Measurements from ENCODE around the gene ARHGAP25. TPM values are rescaled to one million over a fixed set of nuclear protein-coding genes. Genes with fewer than 3 reads are reported as not detected.

ARHGAP25 gene
- total RNA-seq, 1 donor from 2014 or later: 2.5 TPM

- H3K9me3 Mint-ChIP-seq: peaks cover 3% of the 10 kb centered on the region
Measured at GRCh38 chr2:68692511-68692910, 42.1 kb upstream of the ARHGAP25 start.

GRCh38 chr2:68693951-68694350 is 40.7 kb upstream of the ARHGAP25 start:
- Mint-ChIP-seq H3K27me3 (ENCODE audit: low read depth) (no peaks in the 10 kb centered on the region), H3K4me1 (peaks cover 10% of the 10 kb centered on the region), H3K36me3 (ENCODE audit: low read depth) (peaks cover 3% of the 10 kb centered on the region), H3K27ac (ENCODE audit: unreplicated experiment) (peak overlapping the region; percentile 83), H3K4me3 (no peak overlapping the region), H3K9me3 (peaks cover 3% of the 10 kb centered on the region)
- no peak for TF ChIP-seq CTCF (conservative IDR thresholded peaks at IDR 0.05)
- no peak for DNase-seq (ENCODE audit: low read depth, low spot score)

More at GRCh38 chr2:68692511-68692910, 42.1 kb upstream of the ARHGAP25 start:
- no peak for DNase-seq (ENCODE audit: low read depth, low spot score)
- no peaks in the 10 kb centered on the region for H3K36me3 Mint-ChIP-seq (ENCODE audit: low read depth)
- H3K27ac Mint-ChIP-seq (ENCODE audit: unreplicated experiment): no peak overlapping the region
- no peak overlapping the region for H3K4me3 Mint-ChIP-seq
- no peaks in the 10 kb centered on the region for H3K27me3 Mint-ChIP-seq (ENCODE audit: low read depth)
- H3K4me1 Mint-ChIP-seq: peaks cover 10% of the 10 kb centered on the region
- no peak for TF ChIP-seq CTCF (conservative IDR thresholded peaks at IDR 0.05)

- no peak for DNase-seq (ENCODE audit: low read depth, low spot score)
- H3K27ac Mint-ChIP-seq (ENCODE audit: unreplicated experiment): no peak overlapping the region
- H3K4me3 Mint-ChIP-seq: no peak overlapping the region
- TF ChIP-seq CTCF (conservative IDR thresholded peaks at IDR 0.05): no peak
- no peaks in the 10 kb centered on the region for H3K27me3 Mint-ChIP-seq (ENCODE audit: low read depth)
- H3K36me3 Mint-ChIP-seq (ENCODE audit: low read depth): peaks cover 7% of the 10 kb centered on the region
- peaks cover 10% of the 10 kb centered on the region for H3K9me3 Mint-ChIP-seq
- H3K4me1 Mint-ChIP-seq: peaks cover 10% of the 10 kb centered on the region
Measured at GRCh38 chr2:68695971-68696370, 38.6 kb upstream of the ARHGAP25 start.

- no peak overlapping the region for H3K4me3 Mint-ChIP-seq
- no peak for DNase-seq (ENCODE audit: low read depth, low spot score)
- peaks cover 7% of the 10 kb centered on the region for H3K36me3 Mint-ChIP-seq (ENCODE audit: low read depth)
- H3K9me3 Mint-ChIP-seq: peaks cover 10% of the 10 kb centered on the region
- no peaks in the 10 kb centered on the region for H3K27me3 Mint-ChIP-seq (ENCODE audit: low read depth)
- H3K27ac Mint-ChIP-seq (ENCODE audit: unreplicated experiment): no peak overlapping the region
- H3K4me1 Mint-ChIP-seq: peaks cover 10% of the 10 kb centered on the region
- TF ChIP-seq CTCF (conservative IDR thresholded peaks at IDR 0.05): no peak
Measured at GRCh38 chr2:68696554-68696953, 38.1 kb upstream of the ARHGAP25 start.

GRCh38 chr2:68698567-68699377 is 35.8 kb upstream of the ARHGAP25 start:
- Mint-ChIP-seq H3K27ac (ENCODE audit: unreplicated experiment) (no peak overlapping the region), H3K4me1 (peaks cover 4% of the 10 kb centered on the region), H3K36me3 (ENCODE audit: low read depth) (peaks cover 7% of the 10 kb centered on the region), H3K4me3 (no peak overlapping the region), H3K9me3 (peaks cover 10% of the 10 kb centered on the region), H3K27me3 (ENCODE audit: low read depth) (peaks cover 2% of the 10 kb centered on the region)
- TF ChIP-seq CTCF (conservative IDR thresholded peaks at IDR 0.05): no peak
- no peak for DNase-seq (ENCODE audit: low read depth, low spot score)

Measured in neural crest cell (in vitro differentiated cells).